Measurements from ENCODE around the gene RNF217.

The RNF217 gene

GRCh38 chr6:125099211-125100073, 137.2 kb downstream of the RNF217 start:
- no peak for DNase-seq (ENCODE audit: low spot score)

- DNase-seq (ENCODE audit: low spot score) = no peak
Measured at GRCh38 chr6:125100074-125100652, 137.9 kb downstream of the RNF217 start.

GRCh38 chr6:125101128-125101527, 138.9 kb downstream of the RNF217 start:
- no peak for DNase-seq (ENCODE audit: low spot score)

GRCh38 chr6:125101631-125102030, 139.4 kb downstream of the RNF217 start:
- DNase-seq (ENCODE audit: low spot score) = no peak

- DNase-seq (ENCODE audit: low spot score) = no peak
Measured at GRCh38 chr6:125102411-125102810, 140.2 kb downstream of the RNF217 start.

GRCh38 chr6:125102891-125103290, 140.7 kb downstream of the RNF217 start:
- DNase-seq (ENCODE audit: low spot score) = no peak

- DNase-seq (ENCODE audit: low spot score) = no peak
Measured at GRCh38 chr6:125104425-125104824, 142.2 kb downstream of the RNF217 start.

GRCh38 chr6:125107048-125107447, 144.8 kb downstream of the RNF217 start:
- DNase-seq (ENCODE audit: low spot score) = no peak

GRCh38 chr6:125107896-125108295, 145.7 kb downstream of the RNF217 start:
- no peak for DNase-seq (ENCODE audit: low spot score)

GRCh38 chr6:125110056-125110455, 147.8 kb downstream of the RNF217 start:
- DNase-seq (ENCODE audit: low spot score) = no peak

- DNase-seq (ENCODE audit: low spot score) = no peak
Measured at GRCh38 chr6:125111219-125111983, 149.2 kb downstream of the RNF217 start.

GRCh38 chr6:125112934-125113333, 150.7 kb downstream of the RNF217 start:
- no peak for DNase-seq (ENCODE audit: low spot score)

- DNase-seq (ENCODE audit: low spot score) = peak; percentile 43
Measured at GRCh38 chr6:125114248-125114858, 152.1 kb downstream of the RNF217 start.

- no peak for DNase-seq (ENCODE audit: low spot score)
Measured at GRCh38 chr6:125116170-125116569, 153.9 kb downstream of the RNF217 start.

- DNase-seq (ENCODE audit: low spot score) = no peak
Measured at GRCh38 chr6:125116710-125117109, 154.5 kb downstream of the RNF217 start.

GRCh38 chr6:125117818-125118217, 155.6 kb downstream of the RNF217 start:
- no peak for DNase-seq (ENCODE audit: low spot score)

- no peak for DNase-seq (ENCODE audit: low spot score)
Measured at GRCh38 chr6:125120054-125120590, 157.9 kb downstream of the RNF217 start.

GRCh38 chr6:125121894-125122293, 159.7 kb downstream of the RNF217 start:
- DNase-seq (ENCODE audit: low spot score) = no peak

GRCh38 chr6:125123051-125123450, 160.8 kb downstream of the RNF217 start:
- no peak for DNase-seq (ENCODE audit: low spot score)

GRCh38 chr6:125123468-125124048, 161.3 kb downstream of the RNF217 start:
- DNase-seq (ENCODE audit: low spot score) = no peak

- no peak for DNase-seq (ENCODE audit: low spot score)
Measured at GRCh38 chr6:125124049-125124669, 161.9 kb downstream of the RNF217 start.

Data from CD4-positive, alpha-beta T cell treated with Interleukin-15 for 4 hours (primary cell).